H1 (cell line): ENCODE measurements around the gene BNC1. TPM values are rescaled to one million over a fixed set of nuclear protein-coding genes. Genes with fewer than 3 reads are reported as not detected.

Experiments used
- CTCF ChIA-PET: fragments of 300-600 bp; sonication (Branson Sonifier 250); formaldehyde crosslinking; loops from one replicate; lab custom pipeline; 2021; ENCODE audit not compliant: partially characterized antibody; lab: Charles Lee
- POLR2A ChIA-PET: fragments of 300-600 bp; sonication (Branson Sonifier 250); formaldehyde crosslinking; loops from one replicate; lab custom pipeline; 2021; ENCODE audit warnings: inconsistent platforms; ENCODE audit not compliant: partially characterized antibody; lab: Charles Lee
- DNase-seq, 2 experiments: peaks; one replicate each; pipeline versions ENCODE4 v3.0.0 to v3.0.0-alpha.2; 2010 to 2022; ENCODE audit warnings: low spot score in 2 of 2, low read depth in 1 of 2, mixed read lengths in 1 of 2
- FAIRE-seq: peaks from 2 replicates; lab custom pipeline; 2011; peaks lifted over from hg19 to GRCh38; lab: Jason Lieb, UNC
- H2AFZ ChIP-seq: 2 replicates; pipeline ENCODE4 v1.8.1; 2012; ENCODE audit warnings: low read length, inconsistent platforms
- H2AK5ac ChIP-seq: 2 replicates; pipeline ENCODE4 v1.6.1; 2013; ENCODE audit warnings: low read depth, low read length
- H2BK120ac ChIP-seq: replicated peaks from 2 replicates; pipeline ENCODE3; 2013; ENCODE audit warnings: low read depth, low read length, inconsistent platforms
- H2BK12ac ChIP-seq: 2 replicates; pipeline ENCODE4 v1.6.1; 2013; ENCODE audit warnings: low read depth, low read length
- H2BK15ac ChIP-seq: 2 replicates; pipeline ENCODE4 v1.6.1; 2013; ENCODE audit warnings: low read length
- H2BK20ac ChIP-seq: 2 replicates; pipeline ENCODE4 v1.6.1; 2013; ENCODE audit warnings: low read length
- H2BK5ac ChIP-seq: 2 replicates; pipeline ENCODE4 v1.6.1; 2013; ENCODE audit warnings: low read depth, low read length
- H3K14ac ChIP-seq: 2 replicates; pipeline ENCODE4 v1.6.1; 2013; ENCODE audit warnings: inconsistent platforms; ENCODE audit not compliant: insufficient read length
- H3K18ac ChIP-seq: 2 replicates; pipeline ENCODE4 v1.6.1; 2013; ENCODE audit warnings: low read length; ENCODE audit errors: extremely low read depth
- H3K23ac ChIP-seq: 2 replicates; pipeline ENCODE4 v1.6.1; 2013; ENCODE audit warnings: inconsistent platforms; ENCODE audit not compliant: insufficient read length
- H3K23me2 ChIP-seq: 2 replicates; pipeline ENCODE4 v1.6.1; 2013; ENCODE audit warnings: low read depth, low read length
- H3K27ac ChIP-seq: 2 replicates; pipeline ENCODE4 v1.6.1; 2011; ENCODE audit warnings: low read depth, low read length, inconsistent platforms
- H3K27me3 ChIP-seq, 4 experiments: replicated peaks in 1 of 4; 1 replicate in 1 of 4; 2 replicates in 3 of 4; pipeline versions ENCODE4 v1.6.1 to v1.8.1; 2011 to 2013; ENCODE audit warnings: low read length in 3 of 4, mild to moderate bottlenecking in 3 of 4, inconsistent platforms in 2 of 4, mixed read lengths in 2 of 4, moderate library complexity in 1 of 4; ENCODE audit not compliant: control insufficient read depth in 3 of 4, insufficient read depth in 3 of 4; ENCODE audit errors: extremely low read depth in 1 of 4
- H3K36me3 ChIP-seq, 4 experiments: 2 replicates each; pipeline versions ENCODE4 v1.6.1 to v1.8.1; 2011 to 2013; ENCODE audit warnings: mild to moderate bottlenecking in 4 of 4, low read length in 3 of 4, moderate library complexity in 2 of 4, control low read depth in 1 of 4, inconsistent platforms in 1 of 4; ENCODE audit not compliant: insufficient read depth in 4 of 4, control insufficient read depth in 2 of 4
- H3K4ac ChIP-seq: replicated peaks from 2 replicates; pipeline ENCODE3; 2013; ENCODE audit warnings: low read length, low read depth, mixed read lengths, inconsistent platforms; ENCODE audit not compliant: insufficient read length
- H3K4me1 ChIP-seq, 4 experiments: replicated peaks in 1 of 4; 1 replicate in 1 of 4; 2 replicates in 3 of 4; pipeline versions ENCODE4 v1.6.1 to v1.8.1; 2011 to 2013; ENCODE audit warnings: low read length in 3 of 4, inconsistent platforms in 2 of 4, mixed read lengths in 1 of 4; ENCODE audit not compliant: insufficient read depth in 4 of 4, control insufficient read depth in 3 of 4
- H3K4me2 ChIP-seq, 2 experiments: 2 replicates each; pipeline versions ENCODE4 v1.6.1 to v1.8.1; 2011 to 2013; ENCODE audit warnings: low read depth in 2 of 2, low read length in 2 of 2, control low read depth in 1 of 2, inconsistent platforms in 1 of 2, mild to moderate bottlenecking in 1 of 2; ENCODE audit not compliant: insufficient read depth in 1 of 2
- H3K4me3 ChIP-seq, 4 experiments: fragments of 200-600, 300-600 bp in 1 of 4; sonication (generic), shearing (Covaris generic), sonication (Bioruptor Twin) in 1 of 4; 2 replicates each; pipeline versions ENCODE4 v1.5.1 to v1.8.1; 2011 to 2016; ENCODE audit warnings: low read length in 4 of 4, low read depth in 3 of 4, control low read depth in 2 of 4, inconsistent platforms in 2 of 4, mild to moderate bottlenecking in 2 of 4, mixed read lengths in 1 of 4, moderate library complexity in 1 of 4; ENCODE audit not compliant: insufficient read depth in 2 of 4; ENCODE audit errors: extremely low read depth in 1 of 4
- H3K56ac ChIP-seq: replicated peaks from 2 replicates; pipeline ENCODE3; 2013; ENCODE audit warnings: low read depth, mild to moderate bottlenecking, mixed read lengths, low read length, inconsistent platforms; ENCODE audit not compliant: insufficient read length
- H3K79me1 ChIP-seq: 2 replicates; pipeline ENCODE4 v1.6.1; 2013; ENCODE audit warnings: low read depth, low read length, control low read depth
- H3K79me2 ChIP-seq, 2 experiments: 2 replicates each; pipeline versions ENCODE4 v1.6.1 to v1.8.1; 2012 to 2013; ENCODE audit warnings: low read length in 2 of 2, mild to moderate bottlenecking in 2 of 2, inconsistent platforms in 1 of 2; ENCODE audit not compliant: insufficient read depth in 2 of 2, control insufficient read depth in 1 of 2
- H3K9ac ChIP-seq, 4 experiments: replicated peaks in 1 of 4; 1 replicate in 1 of 4; 2 replicates in 3 of 4; pipeline versions ENCODE4 v1.6.1 to v1.8.1; 2011 to 2013; ENCODE audit warnings: low read depth in 3 of 4, low read length in 3 of 4, control low read depth in 2 of 4, mild to moderate bottlenecking in 2 of 4, moderate library complexity in 2 of 4, inconsistent platforms in 1 of 4; ENCODE audit errors: extremely low read depth in 1 of 4
- H3K9me3 ChIP-seq, 2 experiments: 2 replicates each; pipeline versions ENCODE4 v1.6.1 to v1.8.1; 2012 to 2013; ENCODE audit warnings: mild to moderate bottlenecking in 2 of 2, moderate library complexity in 2 of 2, control low read depth in 1 of 2, inconsistent platforms in 1 of 2, low read depth in 1 of 2, low read length in 1 of 2, mixed read lengths in 1 of 2; ENCODE audit not compliant: insufficient read depth in 2 of 2
- H4K20me1 ChIP-seq, 2 experiments: replicated peaks in 1 of 2; 2 replicates each; pipeline versions ENCODE3 to v1.8.1; 2011 to 2013; ENCODE audit warnings: inconsistent platforms in 2 of 2, low read length in 2 of 2, mild to moderate bottlenecking in 1 of 2; ENCODE audit not compliant: insufficient read depth in 2 of 2, control insufficient read depth in 1 of 2
- H4K5ac ChIP-seq: 2 replicates; pipeline ENCODE4 v1.6.1; 2013; ENCODE audit warnings: low read length, low read depth, mixed read lengths, inconsistent platforms; ENCODE audit not compliant: insufficient read length
- H4K8ac ChIP-seq: 2 replicates; pipeline ENCODE4 v1.8.0; 2013; ENCODE audit warnings: mild to moderate bottlenecking, moderate library complexity, low read length, inconsistent platforms; ENCODE audit not compliant: insufficient read depth; ENCODE audit errors: extremely low read depth
- H4K91ac ChIP-seq: replicated peaks from 2 replicates; pipeline ENCODE3; 2013; ENCODE audit warnings: low read length, mixed read lengths, inconsistent platforms; ENCODE audit not compliant: insufficient read length
- KDM4A ChIP-seq: IDR thresholded peaks from one replicate; pipeline ENCODE4 v1.7.1; 2012; ENCODE audit warnings: low read depth, mild to moderate bottlenecking, moderate library complexity, low read length, inconsistent platforms; ENCODE audit not compliant: severe bottlenecking
- RNF2 ChIP-seq: fragments of 200-900, 300-1000 bp; sonication (generic); IDR thresholded peaks from 2 replicates; pipeline ENCODE4 v1.7.1; 2016; ENCODE audit warnings: borderline replicate concordance, low read depth, mild to moderate bottlenecking, antibody characterized with exemption, low read length; ENCODE audit not compliant: poor library complexity, severe bottlenecking; ENCODE audit errors: missing control alignments
- SUZ12 ChIP-seq: fragments of 200-600 bp; sonication (generic); IDR thresholded peaks from 2 replicates; pipeline ENCODE4 v1.6.1; 2012; ENCODE audit warnings: mild to moderate bottlenecking, inconsistent platforms, low read length, moderate library complexity, mixed read lengths
- WGBS, 2 experiments: shearing (Covaris generic) in 1 of 2; methylation state at CpG; one replicate each; pipeline versions ENCODE4 v1.1.6 to v1.1.7; 2013 to 2015; ENCODE audit warnings: low lambda C conversion rate in 2 of 2, mixed read lengths in 2 of 2, inconsistent platforms in 1 of 2, low coverage in 1 of 2, missing lambda C conversion rate in 1 of 2; ENCODE audit not compliant: insufficient replicate concordance in 2 of 2, insufficient coverage in 1 of 2, insufficient read length in 1 of 2; ENCODE audit errors: extremely low coverage in 1 of 2, missing lambda C conversion rate in 1 of 2; 5-methylcytosine and 5-hydroxymethylcytosine counted together
- polyA plus RNA-seq, 7 experiments: library from polyadenylated mRNA; depleted of rRNA in 3 of 7; stranded (reverse) in 5 of 7; unstranded in 2 of 7; fragments of >200 nt in 5 of 7; fragments of 200-250 nt in 2 of 7; gene quantifications; 1 replicate in 5 of 7; 2 replicates in 1 of 7; 4 replicates in 1 of 7; pipeline versions ENCODE4 v1.2.1 to v1.2.3, GENCODE V29; 2011 to 2013; ENCODE audit warnings: missing spikeins in 2 of 7, mixed read lengths in 2 of 7
- total RNA-seq: library from RNA; stranded (reverse); fragmentation: NEBNext Ultra II Directional; extraction: Animal tissue kit (Norgen Biotek cat#: 25700); gene quantifications from 2 replicates; pipeline ENCODE4 v1.2.1, GENCODE V29; 2021

Gene BNC1
- total and polyA plus RNA-seq, 2 of the 8 experiments (the other 6 are each of a cell fraction or from before 2014, with no cell fraction given) = 0.99 to 2.1 TPM

DNA sequence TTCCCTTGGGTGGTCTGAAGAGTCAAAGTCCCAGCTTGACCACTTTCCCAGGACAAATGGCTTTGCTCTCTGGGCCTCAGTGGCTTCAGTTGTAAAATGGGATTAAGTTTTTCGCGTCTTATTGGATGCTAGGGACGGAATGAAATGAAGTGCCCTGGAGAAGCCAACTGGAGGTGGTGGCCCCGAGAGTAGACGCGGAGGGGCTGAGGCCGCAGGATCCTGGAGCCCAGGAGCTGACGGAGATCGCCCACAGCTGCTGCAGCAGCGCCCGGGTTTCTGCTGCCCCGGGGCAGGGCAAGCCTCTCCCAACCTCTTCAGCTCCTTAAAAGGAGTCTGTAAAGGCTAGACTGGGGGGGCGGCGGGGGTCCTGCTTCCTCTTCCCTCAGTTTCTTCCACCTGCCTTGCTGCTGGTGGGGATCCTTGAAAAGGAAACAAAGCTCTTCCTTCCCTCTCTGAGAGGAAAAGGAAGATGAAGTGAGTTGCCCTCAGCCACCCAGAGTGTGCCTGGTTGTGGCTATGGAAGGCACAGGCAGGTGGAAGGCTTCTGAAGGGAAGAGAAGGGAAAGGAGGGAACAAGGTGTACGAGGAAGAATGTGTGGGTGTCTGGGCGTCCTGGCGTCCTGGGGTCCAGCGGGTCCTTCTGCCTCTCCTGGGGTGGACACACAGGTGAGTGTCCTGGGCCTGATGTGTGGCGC is 967 bp upstream of the BNC1 start:
- peaks cover 7% of the 10 kb centered on the region; the same call in 1 of the 2 replicates for H3K23me2 ChIP-seq
- H3K23ac ChIP-seq = no peak overlapping the region
- no peak overlapping the region for H3K9ac ChIP-seq
- ChIA-PET CTCF (interaction anchor here (1.2 to 1.7 kb wide), 2 partner anchors 37 to 160 kb away, joined by 3 to 10 read pairs; no protein-coding TSS in a partner anchor), POLR2A (interaction anchor here (0.8 to 1.5 kb wide), 2 partner anchors 7 to 41 kb away, joined by 3 read pairs; no protein-coding TSS in a partner anchor)
- DNase-seq (peak in 1 of 2 experiments; percentile 51), FAIRE-seq (no peak)
- H3K56ac ChIP-seq = no peak overlapping the region
- H4K5ac ChIP-seq = no peak overlapping the region
- no peaks in the 10 kb centered on the region for H4K20me1 ChIP-seq
- H2BK20ac ChIP-seq = no peak overlapping the region
- no peaks in the 10 kb centered on the region for H3K79me2 ChIP-seq
- peaks cover 22 to 53% (median 48%) of the 10 kb centered on the region in 4 experiments for H3K27me3 ChIP-seq
- no peak overlapping the region for H2AFZ ChIP-seq
- peak overlapping the region; percentile 24 to 64 (median 34); a peak in 7 of 8 replicates for H3K4me3 ChIP-seq
- no peaks in the 10 kb centered on the region for H3K79me1 ChIP-seq
- H2BK120ac ChIP-seq = no peak overlapping the region
- TF ChIP-seq SUZ12 (peak; percentile 58; the same call in 1 of the 2 replicates), RNF2 (peak; percentile 28), KDM4A (no peak)
- peak overlapping the region; percentile 69; the same call in 1 of the 2 replicates for H2BK12ac ChIP-seq
- no peaks in the 10 kb centered on the region for H3K9me3 ChIP-seq
- H3K36me3 ChIP-seq = no peaks in the 10 kb centered on the region
- peak overlapping the region; percentile 97 for H2BK15ac ChIP-seq
- H3K18ac ChIP-seq = no peak overlapping the region; the same call in 1 of the 2 replicates
- H4K8ac ChIP-seq = no peak overlapping the region
- no peak overlapping the region for H2AK5ac ChIP-seq
- H3K4me2 ChIP-seq = peak overlapping the region; percentile 67 to 92
- WGBS, 2 experiments = 42% methylated on average over 17 of the region's 19 CpGs; no CpG with 5 or more reads in 1 of the 2 experiments
- peak overlapping the region; percentile 55; the same call in 1 of the 2 replicates for H2BK5ac ChIP-seq
- H3K14ac ChIP-seq = no peak overlapping the region
- no peak overlapping the region for H3K4ac ChIP-seq
- no peak overlapping the region for H3K27ac ChIP-seq
- H3K4me1 ChIP-seq = peaks cover 0 to 8% (median 4%) of the 10 kb centered on the region in 4 experiments; a peak in 5 of 7 replicates
- no peak overlapping the region for H4K91ac ChIP-seq
